B cell (primary cell): ENCODE results near the gene GRIA3. TPM values are rescaled to one million over a fixed set of nuclear protein-coding genes. Genes with fewer than 3 reads are reported as not detected.

Experiments
- ATAC-seq: fragments of 200-7000 bp; cut with Tn5 transposase; one replicate; pipeline ENCODE4 v1.10.0; 2021; ENCODE audit warnings: low read depth, mild to moderate bottlenecking, moderate number of reproducible peaks, moderate library complexity
- CTCF ChIA-PET: fragments of 350-600 bp; sonication (Branson Sonifier 250); formaldehyde crosslinking; loops from one replicate; lab custom pipeline; 2021; ENCODE audit warnings: antibody characterized with exemption, inconsistent platforms; lab: Charles Lee
- POLR2A ChIA-PET: fragments of 350-600 bp; sonication (Branson Sonifier 250); formaldehyde crosslinking; loops from one replicate; lab custom pipeline; 2021; ENCODE audit warnings: antibody characterized with exemption; lab: Charles Lee
- DNase-seq: peaks from one replicate; pipeline ENCODE4 v3.0.0; 2013
- H2AFZ ChIP-seq: 2 replicates; pipeline ENCODE4 v1.6.1; 2012; ENCODE audit warnings: mild to moderate bottlenecking, low read depth, low read length; ENCODE audit not compliant: insufficient read depth, poor library complexity, severe bottlenecking
- H3K27ac ChIP-seq, 2 donors: 1 replicate in 1 of 2; 2 replicates in 1 of 2; pipeline ENCODE4 v1.5.1; 2012 to 2013; ENCODE audit warnings: low read length in 2 of 2, mild to moderate bottlenecking in 2 of 2, moderate library complexity in 1 of 2
- H3K27me3 ChIP-seq, 4 experiments: fragments of 200-600 bp in 1 of 4; sonication (generic) in 1 of 4; replicated peaks in 1 of 4; 1 replicate in 2 of 4; 2 replicates in 2 of 4; pipeline versions ENCODE4 v1.6.1 to v1.7.0; 2013 to 2016; ENCODE audit warnings: low read length in 3 of 4, mild to moderate bottlenecking in 2 of 4, mixed read lengths in 1 of 4, moderate library complexity in 1 of 4; ENCODE audit not compliant: insufficient read depth in 4 of 4, control insufficient read depth in 3 of 4; ENCODE audit errors: control extremely low read depth in 1 of 4
- H3K36me3 ChIP-seq, 2 experiments: replicated peaks in 1 of 2; 1 replicate in 1 of 2; 2 replicates in 1 of 2; pipeline versions ENCODE4 v1.6.1 to v1.7.1; 2013; ENCODE audit warnings: low read length in 1 of 2; ENCODE audit not compliant: insufficient read depth in 2 of 2, control insufficient read depth in 1 of 2; ENCODE audit errors: control extremely low read depth in 1 of 2, extremely low read depth in 1 of 2
- H3K4me1 ChIP-seq, 2 donors: fragments of 200-600 bp in 1 of 2; sonication (generic) in 1 of 2; 1 replicate in 1 of 2; 2 replicates in 1 of 2; pipeline versions ENCODE4 v1.5.1 to v1.6.1; 2013 to 2017; ENCODE audit warnings: low read length in 2 of 2; ENCODE audit not compliant: control insufficient read depth in 2 of 2, insufficient read depth in 2 of 2
- H3K4me2 ChIP-seq: replicated peaks from 2 replicates; pipeline ENCODE3; 2012; ENCODE audit warnings: mild to moderate bottlenecking, low read depth, low read length; ENCODE audit not compliant: poor library complexity, severe bottlenecking
- H3K4me3 ChIP-seq, 5 experiments: fragments of 200-600 bp in 1 of 5; sonication (generic) in 1 of 5; 1 replicate in 3 of 5; 2 replicates in 2 of 5; pipeline versions ENCODE4 v1.5.1 to v1.7.0; 2011 to 2016; ENCODE audit warnings: low read length in 4 of 5, mild to moderate bottlenecking in 4 of 5, low read depth in 2 of 5, control low read depth in 1 of 5, moderate library complexity in 1 of 5; ENCODE audit not compliant: insufficient read depth in 1 of 5; ENCODE audit errors: control extremely low read depth in 1 of 5, extremely low read depth in 1 of 5
- H3K79me2 ChIP-seq: fragments of 200-600 bp; sonication (generic); one replicate; pipeline ENCODE4 v1.6.0; 2016; ENCODE audit warnings: low read length; ENCODE audit not compliant: control insufficient read depth, insufficient read depth
- H3K9ac ChIP-seq: fragments of 200-600 bp; sonication (generic); 2 replicates; pipeline ENCODE4 v1.6.1; 2017; ENCODE audit warnings: mild to moderate bottlenecking, low read length, moderate library complexity
- H3K9me3 ChIP-seq, 3 donors: one replicate each; pipeline versions ENCODE4 v1.6.1 to v1.7.1; 2013; ENCODE audit warnings: low read length in 2 of 3; ENCODE audit not compliant: control insufficient read depth in 2 of 3, insufficient read depth in 1 of 3; ENCODE audit errors: control extremely low read depth in 1 of 3
- H4K20me1 ChIP-seq: 2 replicates; pipeline ENCODE4 v1.6.0; 2012; ENCODE audit warnings: mild to moderate bottlenecking, low read length; ENCODE audit not compliant: insufficient read depth, control insufficient read depth, poor library complexity, severe bottlenecking
- H3K27ac Mint-ChIP-seq: one replicate; pipeline ENCODE4 v1.8.0; 2021; ENCODE audit warnings: mixed read lengths
- H3K27me3 Mint-ChIP-seq: one replicate; pipeline ENCODE4 v1.8.0; 2021; ENCODE audit warnings: mixed read lengths
- H3K4me1 Mint-ChIP-seq: one replicate; pipeline ENCODE4 v1.8.0; 2021; ENCODE audit warnings: mixed read lengths
- H3K4me3 Mint-ChIP-seq: one replicate; pipeline ENCODE4 v1.8.0; 2021; ENCODE audit warnings: mixed read lengths
- H3K9me3 Mint-ChIP-seq: one replicate; pipeline ENCODE4 v1.8.0; 2022; ENCODE audit warnings: mixed read lengths; ENCODE audit not compliant: insufficient read depth
- EZH2 ChIP-seq: IDR thresholded peaks from 2 replicates; pipeline ENCODE4 v1.6.1; 2012; ENCODE audit warnings: borderline replicate concordance, low read depth, mild to moderate bottlenecking, moderate library complexity, low read length; ENCODE audit not compliant: insufficient read depth, poor library complexity, severe bottlenecking
- WGBS: methylation state at CpG from one replicate; pipeline ENCODE4 v1.1.5; 2013; ENCODE audit warnings: missing lambda C conversion rate; ENCODE audit not compliant: insufficient coverage; 5-methylcytosine and 5-hydroxymethylcytosine counted together
- intact Hi-C: fragments of 100-400 bp; cut with micrococcal nuclease; formaldehyde crosslinking; loops from one replicate; pipeline ENCODE4 v1.10.0; 2022
- polyA plus RNA-seq: library from polyadenylated mRNA; depleted of rRNA; stranded (reverse); fragments of >200 nt; gene quantifications from 2 replicates; pipeline ENCODE4 v1.2.3, GENCODE V29; 2012
- total RNA-seq, 2 donors: library from RNA; stranded (reverse); fragments of 120-200 nt in 1 of 2; gene quantifications; 1 replicate in 1 of 2; 2 replicates in 1 of 2; pipeline versions ENCODE4 v1.2.3 to v1.2.4, GENCODE V29; 2013 to 2022
- TF ChIP-seq, protein P1 (sequence below): fragments of 200-600 bp; IDR thresholded peaks from one replicate; pipeline ENCODE4 v1.8.0; 2022; ENCODE audit warnings: antibody characterized with exemption, mild to moderate bottlenecking

The GRIA3 gene
- total and polyA plus RNA-seq, 2 donors (not counting 1 experiment from before 2014, with no cell fraction given), result not detected

DNA sequence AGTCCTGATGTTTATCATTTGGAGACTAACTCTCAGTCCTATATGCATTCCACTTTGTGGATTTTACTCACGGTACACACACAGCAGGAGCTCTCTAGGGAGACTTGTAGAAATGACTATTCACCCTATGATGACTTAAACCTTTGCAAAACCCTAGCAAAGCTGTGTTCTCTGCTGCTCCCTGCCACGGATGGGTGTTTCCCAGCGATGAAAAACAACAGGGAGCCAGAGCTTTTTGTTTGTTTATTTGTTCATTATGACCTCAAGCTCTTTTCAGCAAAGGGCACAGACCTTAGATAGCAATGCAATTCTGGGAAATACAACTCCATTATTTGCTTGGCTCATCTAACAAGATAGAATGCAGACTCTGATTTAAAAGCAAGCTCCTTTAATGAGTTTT is 156.6 kb downstream of the GRIA3 start:
- Histone ChIP-seq H3K4me3 (no peak overlapping the region), H3K4me2 (no peak overlapping the region), H3K36me3 (no peaks in the 10 kb centered on the region), H3K27me3 (no peaks in the 10 kb centered on the region), H3K9ac (no peak overlapping the region), H2AFZ (no peak overlapping the region), H3K27ac (no peak overlapping the region), H3K4me1 (no peaks in the 10 kb centered on the region), H3K9me3 (no peaks in the 10 kb centered on the region), H4K20me1 (no peaks in the 10 kb centered on the region), H3K79me2 (no peaks in the 10 kb centered on the region)
- TF ChIP-seq, protein P1, sequence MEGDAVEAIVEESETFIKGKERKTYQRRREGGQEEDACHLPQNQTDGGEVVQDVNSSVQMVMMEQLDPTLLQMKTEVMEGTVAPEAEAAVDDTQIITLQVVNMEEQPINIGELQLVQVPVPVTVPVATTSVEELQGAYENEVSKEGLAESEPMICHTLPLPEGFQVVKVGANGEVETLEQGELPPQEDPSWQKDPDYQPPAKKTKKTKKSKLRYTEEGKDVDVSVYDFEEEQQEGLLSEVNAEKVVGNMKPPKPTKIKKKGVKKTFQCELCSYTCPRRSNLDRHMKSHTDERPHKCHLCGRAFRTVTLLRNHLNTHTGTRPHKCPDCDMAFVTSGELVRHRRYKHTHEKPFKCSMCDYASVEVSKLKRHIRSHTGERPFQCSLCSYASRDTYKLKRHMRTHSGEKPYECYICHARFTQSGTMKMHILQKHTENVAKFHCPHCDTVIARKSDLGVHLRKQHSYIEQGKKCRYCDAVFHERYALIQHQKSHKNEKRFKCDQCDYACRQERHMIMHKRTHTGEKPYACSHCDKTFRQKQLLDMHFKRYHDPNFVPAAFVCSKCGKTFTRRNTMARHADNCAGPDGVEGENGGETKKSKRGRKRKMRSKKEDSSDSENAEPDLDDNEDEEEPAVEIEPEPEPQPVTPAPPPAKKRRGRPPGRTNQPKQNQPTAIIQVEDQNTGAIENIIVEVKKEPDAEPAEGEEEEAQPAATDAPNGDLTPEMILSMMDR, result no peak
- no peak for TF ChIP-seq EZH2
- no CpG with 5 or more reads among the region's 3 CpGs for WGBS
- ATAC-seq (no peak), DNase-seq (no peak)
- Mint-ChIP-seq H3K27me3 (no peaks in the 10 kb centered on the region), H3K4me3 (no peak overlapping the region), H3K27ac (no peak overlapping the region), H3K4me1 (no peaks in the 10 kb centered on the region), H3K9me3 (no peaks in the 10 kb centered on the region)
- intact Hi-C loops, result no loop called here
- ChIA-PET CTCF (no interaction called here), POLR2A (no interaction called here)

DNA sequence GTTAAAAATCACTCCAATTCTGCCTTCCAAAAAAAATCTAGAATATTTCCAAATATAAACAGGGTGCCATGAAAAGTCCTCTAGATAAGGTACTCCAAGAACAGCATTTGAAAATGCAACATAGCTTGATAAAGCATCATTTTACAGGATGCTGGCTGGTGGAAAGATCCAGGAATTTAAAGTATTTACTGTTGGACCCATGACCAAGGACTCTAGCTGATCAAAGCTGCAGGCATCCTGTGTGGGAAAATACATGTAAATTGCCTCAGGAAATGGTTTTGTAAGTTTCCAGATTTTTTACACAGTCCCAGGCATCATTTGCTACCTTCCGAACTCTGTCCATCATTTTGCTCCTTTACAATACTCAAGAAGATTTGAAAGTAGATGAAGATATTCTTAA is 164.4 kb downstream of the GRIA3 start:
- ChIA-PET CTCF (no interaction called here), POLR2A (no interaction called here)
- intact Hi-C loops, result no loop called here
- H3K9me3 Mint-ChIP-seq, result no peaks in the 10 kb centered on the region
- no peak for DNase-seq
- TF ChIP-seq, protein P1, result no peak
- no peak for TF ChIP-seq EZH2
- no peaks in the 10 kb centered on the region for H3K36me3 ChIP-seq
- no peak overlapping the region for H2AFZ ChIP-seq
- no CpG with 5 or more reads among the region's 1 CpG for WGBS
- H3K4me1 Mint-ChIP-seq, result no peaks in the 10 kb centered on the region
- no peak overlapping the region for H3K4me3 Mint-ChIP-seq
- no peak overlapping the region for H3K27ac ChIP-seq
- no peak overlapping the region for H3K4me3 ChIP-seq
- no peaks in the 10 kb centered on the region for H3K79me2 ChIP-seq
- H4K20me1 ChIP-seq, result no peaks in the 10 kb centered on the region
- H3K27me3 ChIP-seq, result no peaks in the 10 kb centered on the region
- H3K4me1 ChIP-seq, result no peaks in the 10 kb centered on the region
- H3K9ac ChIP-seq, result no peak overlapping the region
- no peaks in the 10 kb centered on the region for H3K27me3 Mint-ChIP-seq
- ATAC-seq, result no peak
- no peak overlapping the region for H3K4me2 ChIP-seq
- H3K9me3 ChIP-seq, result no peaks in the 10 kb centered on the region
- no peak overlapping the region for H3K27ac Mint-ChIP-seq
